HFF-Myc (cell line): ENCODE data around the gene G2E3.

Source experiments
- DNase-seq: peaks from one replicate; pipeline ENCODE4 v3.0.0-alpha.2; 2011; ENCODE audit warnings: low read depth; ENCODE audit errors: extremely low read depth
- H3K4me3 ChIP-seq: replicated peaks from 2 replicates; pipeline ENCODE4 v1.5.1; 2011; ENCODE audit warnings: low read depth, mild to moderate bottlenecking, control low read depth, low read length
- CTCF ChIP-seq: IDR thresholded peaks from 2 replicates; pipeline ENCODE4 v1.5.1; 2012; ENCODE audit warnings: mild to moderate bottlenecking, low read depth, low read length, control low read depth; ENCODE audit errors: missing control alignments

Gene G2E3

GRCh38 chr14:30584058-30584630 lies 25.2 kb downstream of the G2E3 start:
- DNase-seq, result no peak
- no peak for TF ChIP-seq CTCF
- H3K4me3 ChIP-seq, result no peak overlapping the region

GRCh38 chr14:30585204-30585603 lies 26.2 kb downstream of the G2E3 start:
- H3K4me3 ChIP-seq, result no peak overlapping the region
- DNase-seq, result no peak
- no peak for TF ChIP-seq CTCF

GRCh38 chr14:30587141-30587540 lies 28.2 kb downstream of the G2E3 start:
- H3K4me3 ChIP-seq, result no peak overlapping the region
- no peak for TF ChIP-seq CTCF
- no peak for DNase-seq

GRCh38 chr14:30588873-30589272 lies 29.9 kb downstream of the G2E3 start:
- no peak for DNase-seq
- no peak for TF ChIP-seq CTCF

GRCh38 chr14:30596935-30597334 lies 38.0 kb downstream of the G2E3 start:
- no peak for TF ChIP-seq CTCF
- no peak overlapping the region for H3K4me3 ChIP-seq
- DNase-seq, result no peak

More at GRCh38 chr14:30588873-30589272, 29.9 kb downstream of the G2E3 start:
- H3K4me3 ChIP-seq, result no peak overlapping the region

- DNase-seq, result no peak
- no peak for TF ChIP-seq CTCF
- no peak overlapping the region for H3K4me3 ChIP-seq
Measured at GRCh38 chr14:30597504-30597903, 38.5 kb downstream of the G2E3 start.
